Activated naive CD4-positive, alpha-beta T cell treated with anti-CD3 and anti-CD28 coated beads, Interleukin-2, amount 50 U/mL, for 24 hours (primary cell): ENCODE measurements around the gene XK.
"Not testable (repeated sequence)": the region's sequence is repeated elsewhere in the genome, so short reads cannot be mapped to it uniquely, and the experiment has no call there.

ENCODE experiments used
- H3K27ac Mint-ChIP-seq: one replicate; pipeline ENCODE4 v1.8.0; 2021; ENCODE audit warnings: mild to moderate bottlenecking, mixed read lengths
- H3K27me3 Mint-ChIP-seq: one replicate; pipeline ENCODE4 v1.8.0; 2021; ENCODE audit warnings: mixed read lengths
- H3K36me3 Mint-ChIP-seq: one replicate; pipeline ENCODE4 v1.8.0; 2021; ENCODE audit warnings: mixed read lengths
- H3K4me1 Mint-ChIP-seq: one replicate; pipeline ENCODE4 v1.8.0; 2021; ENCODE audit warnings: mixed read lengths
- H3K4me3 Mint-ChIP-seq: one replicate; pipeline ENCODE4 v1.8.0; 2021; ENCODE audit warnings: mild to moderate bottlenecking, mixed read lengths
- H3K9me3 Mint-ChIP-seq: one replicate; pipeline ENCODE4 v1.8.0; 2021; ENCODE audit warnings: mixed read lengths

Gene XK, protein sequence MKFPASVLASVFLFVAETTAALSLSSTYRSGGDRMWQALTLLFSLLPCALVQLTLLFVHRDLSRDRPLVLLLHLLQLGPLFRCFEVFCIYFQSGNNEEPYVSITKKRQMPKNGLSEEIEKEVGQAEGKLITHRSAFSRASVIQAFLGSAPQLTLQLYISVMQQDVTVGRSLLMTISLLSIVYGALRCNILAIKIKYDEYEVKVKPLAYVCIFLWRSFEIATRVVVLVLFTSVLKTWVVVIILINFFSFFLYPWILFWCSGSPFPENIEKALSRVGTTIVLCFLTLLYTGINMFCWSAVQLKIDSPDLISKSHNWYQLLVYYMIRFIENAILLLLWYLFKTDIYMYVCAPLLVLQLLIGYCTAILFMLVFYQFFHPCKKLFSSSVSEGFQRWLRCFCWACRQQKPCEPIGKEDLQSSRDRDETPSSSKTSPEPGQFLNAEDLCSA

DNA sequence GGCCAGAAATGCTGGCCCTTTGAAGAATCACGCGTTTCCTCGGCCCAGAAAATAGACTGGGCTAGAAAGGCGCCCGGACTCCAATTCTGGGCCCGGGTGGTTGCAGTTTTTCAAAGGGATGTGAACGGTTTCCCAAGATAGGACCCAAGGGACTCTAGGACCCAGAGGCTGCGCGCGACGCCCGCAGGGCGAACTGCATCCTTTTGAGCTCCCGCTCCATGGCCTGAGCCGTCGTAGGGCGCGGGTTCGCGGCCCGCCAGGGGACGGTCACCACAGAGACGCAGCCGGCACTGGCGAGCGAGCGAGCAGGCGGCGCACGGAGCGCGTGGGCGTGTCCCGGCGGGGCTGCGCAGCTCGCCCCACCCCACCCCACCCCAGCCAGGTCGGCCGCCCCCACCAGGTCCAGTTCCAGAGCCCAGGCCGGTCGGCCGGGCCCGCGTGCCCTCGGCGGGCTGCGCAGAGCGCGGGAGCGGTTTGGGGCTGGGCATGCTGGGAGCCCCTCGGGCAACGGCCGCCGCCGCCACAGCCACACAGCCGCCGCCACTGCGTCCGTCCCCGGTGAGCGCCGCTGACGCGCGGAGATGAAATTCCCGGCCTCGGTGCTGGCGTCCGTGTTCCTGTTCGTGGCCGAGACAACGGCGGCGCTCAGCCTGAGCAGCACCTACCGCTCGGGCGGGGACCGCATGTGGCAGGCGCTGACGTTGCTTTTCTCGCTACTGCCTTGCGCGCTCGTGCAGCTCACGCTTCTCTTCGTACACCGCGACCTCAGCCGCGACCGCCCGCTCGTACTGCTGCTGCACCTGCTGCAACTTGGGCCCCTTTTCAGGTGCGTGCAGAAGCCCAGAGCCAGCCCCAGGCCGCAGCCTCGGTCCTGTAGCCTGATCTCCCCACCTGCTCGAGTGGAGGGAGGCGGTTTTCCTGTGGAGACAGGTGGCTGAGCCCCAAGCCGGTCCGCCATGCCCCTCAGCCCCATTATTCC lies at the start of gene XK:
TSS of gene XK (plus strand) at position 411 of the 979 bp plus-strand sequence. CDS start at position 582, 171 bp downstream.
- Mint-ChIP-seq H3K36me3 (no peaks in the 10 kb centered on the region), H3K27ac (no peak within 1 kb of the TSS), H3K27me3 (peaks cover 6% of the 10 kb centered on the region), H3K9me3 (no peaks in the 10 kb centered on the region), H3K4me3 (peak within 1 kb of the TSS; percentile 63), H3K4me1 (peaks cover 7% of the 10 kb centered on the region)

DNA sequence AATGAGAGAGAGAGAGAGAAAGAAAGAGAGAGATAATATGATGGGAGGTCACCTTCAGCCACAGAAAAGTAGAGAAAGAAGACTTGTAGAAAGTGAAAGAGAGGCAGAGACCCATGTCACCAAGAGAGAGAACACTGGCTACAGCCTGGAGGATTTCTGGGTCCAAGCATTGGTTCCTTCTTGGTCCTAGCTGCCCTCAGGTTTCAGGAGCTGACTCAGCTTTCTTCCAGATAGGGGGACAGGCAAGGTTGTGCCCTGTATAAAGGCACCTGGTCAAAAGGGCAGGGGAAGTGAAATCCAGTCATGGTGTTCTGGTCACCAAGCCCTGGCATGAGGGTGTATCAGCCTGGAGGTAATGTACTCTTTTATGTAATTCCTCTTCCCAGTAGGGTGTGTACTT lies 47.5 kb upstream of the XK start:
- H3K27ac Mint-ChIP-seq, result no peak overlapping the region
- H3K27me3 Mint-ChIP-seq, result peaks cover 1% of the 10 kb centered on the region
- H3K4me3 Mint-ChIP-seq, result no peak overlapping the region
- H3K9me3 Mint-ChIP-seq, result no peaks in the 10 kb centered on the region
- H3K4me1 Mint-ChIP-seq, result no peaks in the 10 kb centered on the region
- no peaks in the 10 kb centered on the region for H3K36me3 Mint-ChIP-seq

DNA sequence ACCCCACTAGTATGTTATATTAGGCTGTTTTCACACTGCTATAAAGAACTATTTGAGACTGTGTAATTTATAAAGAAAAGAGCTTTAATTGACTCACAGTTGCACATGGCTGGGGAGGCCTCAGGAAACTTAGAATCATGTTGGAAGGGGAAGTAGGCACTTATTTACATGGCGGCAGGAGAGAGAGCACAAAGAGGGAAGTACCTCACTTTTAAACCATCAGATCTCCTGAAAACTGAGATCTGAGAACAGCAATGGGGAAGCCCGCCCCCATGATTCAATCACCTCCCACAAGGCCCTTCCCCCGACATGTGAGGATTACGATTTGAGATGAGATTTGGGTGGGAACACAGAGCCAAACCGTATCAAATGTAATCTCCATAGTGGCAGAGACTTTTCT lies 45.4 kb upstream of the XK start:
- H3K9me3 Mint-ChIP-seq, result no peaks in the 10 kb centered on the region
- H3K4me3 Mint-ChIP-seq, result no peak overlapping the region
- no peaks in the 10 kb centered on the region for H3K36me3 Mint-ChIP-seq
- H3K27ac Mint-ChIP-seq, result no peak overlapping the region
- H3K27me3 Mint-ChIP-seq, result peaks cover 1% of the 10 kb centered on the region
- H3K4me1 Mint-ChIP-seq, result no peaks in the 10 kb centered on the region

DNA sequence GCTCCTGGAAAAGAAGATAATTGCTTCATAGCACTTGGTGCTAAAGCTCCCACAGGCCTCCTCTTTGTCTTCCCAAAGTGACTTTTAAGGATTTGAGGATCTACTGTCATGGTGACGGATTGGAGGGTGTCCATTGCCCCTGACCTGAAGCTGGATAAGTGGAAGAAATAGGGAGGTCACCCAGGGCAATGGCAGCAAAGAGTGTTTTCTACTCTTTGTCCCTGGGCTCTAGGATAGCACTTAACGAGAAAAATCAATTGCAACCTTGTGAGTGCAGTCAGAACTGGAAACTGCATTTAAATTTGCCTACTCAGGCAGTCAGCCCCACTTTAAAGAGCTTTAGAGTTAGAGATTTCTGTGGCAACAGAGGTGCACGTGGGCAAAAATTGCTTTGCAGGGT lies 43.7 kb upstream of the XK start:
- no peak overlapping the region for H3K4me3 Mint-ChIP-seq

DNA sequence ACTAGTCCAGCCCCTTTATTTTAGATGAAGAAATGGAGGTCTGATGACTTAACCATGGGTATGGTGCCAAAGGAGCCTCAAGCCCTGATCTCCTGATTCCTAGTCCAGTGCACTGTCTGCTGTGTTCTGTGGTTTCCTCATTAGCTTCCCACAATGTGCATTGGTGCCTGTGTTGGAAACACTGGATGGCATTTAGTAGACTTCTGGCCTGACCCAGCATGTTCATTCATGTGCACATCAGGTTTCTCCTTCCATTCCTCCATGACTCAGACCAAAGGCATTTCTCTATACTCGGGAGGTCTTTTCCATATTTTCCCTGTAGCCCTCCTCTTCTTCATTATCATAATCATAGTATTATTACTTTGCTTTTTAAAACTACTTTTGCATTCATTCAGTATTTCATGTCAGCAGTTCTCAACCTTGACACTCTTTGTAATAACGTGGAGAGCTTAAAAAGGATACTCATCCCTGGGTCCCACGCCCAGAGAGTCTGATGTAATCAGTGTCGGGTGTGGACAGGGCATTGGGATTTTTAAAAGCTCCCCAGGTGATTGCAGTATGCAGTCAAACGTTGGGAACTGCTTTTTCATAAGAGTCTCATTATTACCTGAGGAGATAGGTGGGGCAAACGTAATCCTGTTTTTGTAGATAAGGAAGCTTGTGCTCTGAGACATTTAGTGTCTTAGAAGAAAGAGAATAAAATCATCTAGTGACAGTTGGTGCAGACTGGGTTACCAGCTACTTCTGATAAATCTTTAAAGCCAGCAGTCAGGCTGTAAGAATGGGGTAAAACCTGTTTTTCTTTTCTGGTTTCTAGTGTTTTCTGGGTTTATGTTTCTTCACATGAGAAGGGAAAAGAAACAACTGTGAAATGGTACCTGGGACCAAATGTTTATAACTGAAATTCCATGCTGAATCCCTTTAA lies 40.9 kb upstream of the XK start:
- no peaks in the 10 kb centered on the region for H3K36me3 Mint-ChIP-seq
- no peaks in the 10 kb centered on the region for H3K9me3 Mint-ChIP-seq
- no peak overlapping the region for H3K27ac Mint-ChIP-seq

More for the DNA sequence above, 43.7 kb upstream of the XK start:
- Mint-ChIP-seq H3K9me3 (no peaks in the 10 kb centered on the region), H3K36me3 (no peaks in the 10 kb centered on the region), H3K27me3 (peaks cover 1% of the 10 kb centered on the region), H3K27ac (no peak overlapping the region), H3K4me1 (no peaks in the 10 kb centered on the region)

DNA sequence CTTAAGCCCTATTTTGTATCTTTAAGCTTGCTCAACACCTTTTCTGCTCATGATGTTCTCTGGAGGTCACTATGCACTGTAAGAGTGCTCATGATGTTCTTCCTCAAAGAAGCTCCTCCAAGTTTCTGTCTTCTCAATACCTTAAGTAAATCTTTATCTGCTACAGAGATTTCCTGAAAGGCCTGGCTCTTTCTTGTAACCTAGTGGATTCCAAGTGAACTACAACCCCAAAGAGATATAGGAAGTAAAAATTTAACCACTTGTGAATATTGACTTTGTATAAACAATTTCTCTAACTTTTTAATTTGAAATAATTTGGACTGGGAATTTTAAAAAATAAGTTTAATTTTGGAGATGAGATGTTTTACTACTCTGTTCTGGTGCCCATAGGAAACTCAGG lies 39.3 kb upstream of the XK start:
- Mint-ChIP-seq H3K36me3 (no peaks in the 10 kb centered on the region), H3K27ac (no peak overlapping the region), H3K27me3 (no peaks in the 10 kb centered on the region), H3K9me3 (no peaks in the 10 kb centered on the region), H3K4me1 (no peaks in the 10 kb centered on the region), H3K4me3 (no peak overlapping the region)

More for the DNA sequence above, 40.9 kb upstream of the XK start:
- no peak overlapping the region for H3K4me3 Mint-ChIP-seq
- H3K4me1 Mint-ChIP-seq, result no peaks in the 10 kb centered on the region
- H3K27me3 Mint-ChIP-seq, result peaks cover 1% of the 10 kb centered on the region

DNA sequence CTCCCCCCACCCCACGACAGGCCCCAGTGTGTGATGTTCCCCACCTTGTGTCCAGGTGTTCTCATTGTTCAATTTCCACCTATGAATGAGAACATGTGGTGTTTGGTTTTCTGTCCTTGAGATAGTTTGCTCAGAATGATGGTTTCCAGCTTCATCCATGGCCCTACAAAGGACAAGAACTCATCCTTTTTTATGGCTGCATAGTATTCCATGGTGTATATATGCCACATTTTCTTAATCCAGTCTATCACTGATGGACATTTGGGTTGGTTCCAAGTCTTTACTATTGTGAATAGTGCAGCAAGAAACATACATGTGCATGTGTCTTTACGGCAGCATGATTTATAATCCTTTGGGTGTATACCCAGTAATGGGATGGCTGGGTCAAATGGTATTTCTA lies 34.7 kb upstream of the XK start:
- not testable (repeated sequence) for H3K27ac Mint-ChIP-seq, H3K36me3 Mint-ChIP-seq, H3K4me3 Mint-ChIP-seq, H3K4me1 Mint-ChIP-seq, H3K27me3 Mint-ChIP-seq, H3K9me3 Mint-ChIP-seq

DNA sequence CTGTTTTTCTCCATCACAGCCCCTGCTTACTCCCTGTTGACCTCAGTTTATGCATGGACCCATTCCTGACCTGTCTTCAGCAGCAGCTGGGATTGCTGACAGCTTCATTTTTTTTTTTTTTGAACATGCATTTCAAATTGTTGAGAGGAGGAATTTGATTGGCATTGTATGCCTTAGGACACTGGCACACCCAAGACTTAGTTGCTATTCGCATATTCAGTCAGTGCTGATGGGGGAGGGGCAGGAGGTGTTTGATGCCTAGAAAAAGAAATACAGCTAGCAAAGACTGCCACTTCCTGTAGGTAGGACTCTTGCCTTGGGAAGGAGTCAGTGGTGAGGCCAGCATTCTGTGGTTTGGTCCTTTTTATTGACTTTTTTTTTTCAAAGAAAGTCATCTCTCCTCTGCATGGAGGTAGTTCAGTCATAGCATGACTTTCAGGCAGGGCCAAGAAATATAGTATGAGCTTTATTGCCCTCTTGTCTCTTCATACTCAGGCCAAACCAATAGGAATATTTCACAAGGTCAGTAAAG lies 33.6 kb upstream of the XK start:
- Mint-ChIP-seq H3K27me3 (no peaks in the 10 kb centered on the region), H3K27ac (no peak overlapping the region), H3K4me3 (no peak overlapping the region), H3K9me3 (no peaks in the 10 kb centered on the region), H3K4me1 (no peaks in the 10 kb centered on the region), H3K36me3 (no peaks in the 10 kb centered on the region)

DNA sequence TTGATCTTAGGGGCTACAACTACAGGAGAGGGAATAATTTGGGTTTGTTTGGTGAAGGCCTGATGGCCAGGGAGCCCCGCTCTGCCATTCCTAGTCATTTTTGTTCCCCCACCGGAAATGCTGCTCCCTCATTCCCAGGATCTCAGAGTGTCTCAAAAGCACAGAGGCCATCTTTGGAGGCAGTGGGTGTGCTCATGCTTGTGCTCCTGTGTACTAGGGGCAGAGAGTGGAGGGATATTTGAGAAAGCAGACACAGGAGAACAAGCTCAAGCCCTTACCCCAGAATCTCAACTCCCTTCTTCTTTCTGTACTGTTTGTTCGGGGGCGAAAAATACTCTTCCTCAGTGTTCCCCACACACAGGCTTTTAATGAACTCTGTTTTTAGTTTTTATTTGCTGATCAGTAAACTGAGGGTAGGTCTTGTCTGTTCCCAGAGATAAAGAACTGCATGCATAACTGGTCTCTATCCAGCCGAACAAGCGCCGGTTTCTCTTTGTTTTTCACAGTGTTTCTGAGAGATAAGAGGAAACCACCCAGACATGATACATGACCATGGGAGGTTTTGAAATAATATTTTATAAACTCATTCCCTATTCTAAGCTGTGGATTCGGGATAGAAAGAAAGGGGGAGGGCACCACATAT lies 32.9 kb upstream of the XK start:
- H3K27me3 Mint-ChIP-seq, result no peaks in the 10 kb centered on the region
- H3K27ac Mint-ChIP-seq, result no peak overlapping the region
- H3K36me3 Mint-ChIP-seq, result no peaks in the 10 kb centered on the region
- H3K9me3 Mint-ChIP-seq, result no peaks in the 10 kb centered on the region
- no peak overlapping the region for H3K4me3 Mint-ChIP-seq
- no peaks in the 10 kb centered on the region for H3K4me1 Mint-ChIP-seq

DNA sequence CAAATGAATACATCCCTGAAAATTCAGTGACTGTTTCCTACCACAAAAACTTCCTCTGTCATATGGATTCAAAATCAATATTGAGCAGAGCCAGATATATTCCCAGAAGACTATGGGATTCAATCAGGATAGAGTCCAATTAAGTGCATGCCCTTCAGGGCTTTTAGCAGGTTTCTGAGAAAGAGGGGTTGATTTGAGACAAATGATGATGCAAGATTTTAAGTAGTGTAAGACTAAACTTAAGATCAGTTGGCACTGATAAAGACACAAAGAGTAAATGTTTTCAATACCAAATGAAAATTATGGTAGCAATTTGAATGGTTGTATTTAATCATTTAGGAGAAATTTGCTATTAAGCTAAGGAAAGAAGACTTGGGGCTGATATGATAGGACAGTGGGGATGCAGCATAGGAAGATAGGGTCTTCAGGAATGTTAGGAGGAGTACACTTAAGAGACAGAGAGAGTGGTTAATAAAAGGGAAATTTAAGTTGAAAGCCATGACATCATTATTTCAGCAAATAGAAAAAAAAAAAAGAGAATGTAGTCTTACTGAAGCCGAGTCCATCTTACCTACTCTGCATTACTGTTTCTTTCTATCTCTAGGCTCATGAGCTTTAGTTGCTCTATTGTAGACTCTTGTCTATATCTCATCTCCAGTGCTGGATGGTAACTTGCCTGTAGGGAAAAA lies 32.0 kb upstream of the XK start:
- no peaks in the 10 kb centered on the region for H3K9me3 Mint-ChIP-seq
- no peak overlapping the region for H3K4me3 Mint-ChIP-seq
- no peaks in the 10 kb centered on the region for H3K27me3 Mint-ChIP-seq
- H3K27ac Mint-ChIP-seq, result peak overlapping the region; percentile 41
- H3K4me1 Mint-ChIP-seq, result no peaks in the 10 kb centered on the region
- no peaks in the 10 kb centered on the region for H3K36me3 Mint-ChIP-seq

DNA sequence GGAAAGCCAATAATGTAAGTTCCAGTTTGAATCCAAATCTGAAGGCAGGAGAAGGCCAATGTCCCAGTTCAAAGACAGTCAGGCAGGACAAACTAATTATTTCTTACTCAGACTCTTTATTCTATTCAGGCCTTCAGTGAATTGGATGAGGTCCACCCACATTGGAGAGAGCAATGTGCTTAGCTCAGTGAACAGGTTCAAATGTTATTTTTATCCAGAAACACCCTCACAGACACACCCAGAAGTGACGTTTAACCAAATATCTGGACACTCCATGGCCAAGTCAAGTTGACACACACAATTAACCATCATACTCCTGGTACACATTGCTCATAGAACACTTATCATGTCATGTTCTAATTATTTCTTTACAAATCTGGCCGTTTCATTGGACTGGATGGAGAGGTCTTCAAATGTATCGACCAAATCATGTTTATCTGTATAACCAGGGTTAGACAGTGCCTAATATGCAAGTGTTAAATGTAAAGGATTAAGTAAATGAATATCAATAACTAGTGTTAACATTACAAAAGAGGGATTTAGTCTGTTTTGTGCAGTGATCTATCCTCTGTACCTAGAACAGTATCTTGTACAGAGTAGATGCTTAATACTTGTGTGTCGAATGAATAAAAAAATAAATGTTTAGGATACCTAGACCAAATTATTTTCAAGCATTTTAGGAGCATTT lies 27.1 kb upstream of the XK start:
- no peak overlapping the region for H3K4me3 Mint-ChIP-seq
- no peaks in the 10 kb centered on the region for H3K9me3 Mint-ChIP-seq
- no peaks in the 10 kb centered on the region for H3K36me3 Mint-ChIP-seq
- H3K4me1 Mint-ChIP-seq, result no peaks in the 10 kb centered on the region
- no peak overlapping the region for H3K27ac Mint-ChIP-seq
- H3K27me3 Mint-ChIP-seq, result no peaks in the 10 kb centered on the region

DNA sequence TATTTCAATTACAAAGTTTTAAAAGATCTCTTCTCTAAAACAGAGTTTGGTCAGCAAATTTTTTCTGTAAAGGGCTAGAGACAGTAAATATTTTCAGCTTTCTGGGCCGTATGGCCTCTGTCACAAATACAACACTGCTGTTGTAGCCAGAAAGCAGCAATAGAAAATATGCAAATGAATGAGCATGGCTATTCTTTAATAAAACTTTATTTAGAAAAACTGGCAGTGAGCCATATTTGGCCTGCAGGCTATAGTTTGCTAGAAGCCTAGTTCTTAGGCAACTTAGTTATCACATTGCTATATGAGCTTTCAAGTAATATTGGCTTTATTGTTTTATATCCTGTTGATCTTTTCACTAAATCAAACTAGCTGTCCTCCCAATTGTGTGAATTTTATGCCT lies 26.5 kb upstream of the XK start:
- H3K27ac Mint-ChIP-seq, result no peak overlapping the region
- no peak overlapping the region for H3K4me3 Mint-ChIP-seq
- no peaks in the 10 kb centered on the region for H3K4me1 Mint-ChIP-seq
- H3K27me3 Mint-ChIP-seq, result no peaks in the 10 kb centered on the region
- no peaks in the 10 kb centered on the region for H3K9me3 Mint-ChIP-seq
- H3K36me3 Mint-ChIP-seq, result no peaks in the 10 kb centered on the region

DNA sequence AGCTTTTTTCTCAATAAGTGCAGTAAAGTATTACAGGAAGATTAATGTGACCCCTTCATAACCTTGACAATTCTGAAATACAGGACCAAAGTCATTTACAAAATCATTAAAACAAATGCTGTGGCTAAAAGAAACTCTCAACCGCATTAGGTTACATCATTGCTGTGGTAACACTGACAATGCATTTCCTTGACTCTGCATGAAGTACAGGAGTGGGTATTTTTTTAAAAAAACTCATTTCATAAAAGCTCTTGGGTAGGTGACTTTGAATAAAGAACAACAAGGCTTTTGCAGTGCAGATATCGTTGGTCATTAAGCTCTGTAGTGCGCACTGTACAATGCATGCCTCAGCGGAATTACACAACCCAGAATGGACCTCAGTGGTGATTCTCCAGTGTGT lies 23.4 kb upstream of the XK start:
- no peaks in the 10 kb centered on the region for H3K9me3 Mint-ChIP-seq
- no peak overlapping the region for H3K27ac Mint-ChIP-seq
- no peaks in the 10 kb centered on the region for H3K36me3 Mint-ChIP-seq
- H3K4me3 Mint-ChIP-seq, result no peak overlapping the region
- no peaks in the 10 kb centered on the region for H3K4me1 Mint-ChIP-seq
- H3K27me3 Mint-ChIP-seq, result no peaks in the 10 kb centered on the region

DNA sequence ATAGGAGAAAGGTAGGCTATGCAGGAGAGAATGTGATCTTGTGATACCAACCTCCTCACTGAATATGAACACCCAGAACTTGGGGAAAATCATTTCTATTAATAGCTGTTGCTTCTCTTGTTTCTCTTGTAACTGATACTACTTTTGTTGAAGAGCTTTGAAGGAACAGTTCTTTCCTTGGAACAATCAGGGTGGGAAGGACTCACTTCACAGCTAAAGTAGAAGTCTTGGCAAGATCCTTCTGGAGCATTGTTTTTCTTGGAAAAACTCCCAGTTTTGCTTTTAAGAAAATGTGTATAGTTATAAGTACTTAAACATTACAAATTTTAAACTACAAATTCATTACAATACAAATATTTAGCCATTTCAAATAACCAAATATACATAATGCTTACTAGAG lies 19.1 kb upstream of the XK start:
- Mint-ChIP-seq H3K27me3 (no peaks in the 10 kb centered on the region), H3K4me1 (no peaks in the 10 kb centered on the region), H3K4me3 (no peak overlapping the region), H3K36me3 (no peaks in the 10 kb centered on the region), H3K9me3 (no peaks in the 10 kb centered on the region), H3K27ac (no peak overlapping the region)
